ENCODE results near the gene PTPRN2.

Gene PTPRN2

DNA sequence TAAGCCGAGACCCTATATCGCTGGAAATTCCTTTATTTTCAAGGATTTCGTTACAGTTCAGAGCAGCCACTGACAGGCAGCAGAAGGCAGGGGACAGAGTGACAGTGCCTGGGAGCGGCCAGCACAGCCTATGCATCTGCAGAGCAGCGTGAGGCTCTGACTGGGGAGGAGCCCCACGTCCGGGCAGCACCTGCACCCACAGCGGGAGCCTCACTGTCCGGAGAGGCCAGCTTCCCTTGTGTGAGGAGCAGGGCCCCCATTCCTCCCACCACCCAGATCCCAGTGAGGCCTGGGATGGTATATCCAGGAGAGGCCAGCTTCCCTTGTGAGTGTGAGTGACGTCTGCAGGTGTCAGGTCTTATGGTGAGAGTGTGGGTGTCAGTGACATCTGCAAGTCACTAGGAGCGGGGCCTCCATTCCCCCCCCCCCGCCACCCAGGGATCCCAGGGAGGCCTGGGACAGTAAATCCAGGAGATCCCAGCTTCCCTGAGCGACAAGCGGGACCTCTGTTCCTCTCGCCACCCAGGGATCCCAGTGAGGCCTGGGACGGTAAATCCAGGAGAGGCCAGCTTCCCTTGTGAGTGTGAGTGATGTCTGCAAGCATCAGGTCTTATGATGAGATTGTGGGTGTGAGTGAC lies 259.1 kb downstream of the PTPRN2 start:
- H3K27ac ChIP-seq, result no peak overlapping the region
- no peak for TF ChIP-seq CTCF (IDR thresholded peaks at IDR 0.05)
- TF ChIP-seq ZFX (IDR thresholded peaks at IDR 0.05; ENCODE audit: borderline replicate concordance), result no peak

DNA sequence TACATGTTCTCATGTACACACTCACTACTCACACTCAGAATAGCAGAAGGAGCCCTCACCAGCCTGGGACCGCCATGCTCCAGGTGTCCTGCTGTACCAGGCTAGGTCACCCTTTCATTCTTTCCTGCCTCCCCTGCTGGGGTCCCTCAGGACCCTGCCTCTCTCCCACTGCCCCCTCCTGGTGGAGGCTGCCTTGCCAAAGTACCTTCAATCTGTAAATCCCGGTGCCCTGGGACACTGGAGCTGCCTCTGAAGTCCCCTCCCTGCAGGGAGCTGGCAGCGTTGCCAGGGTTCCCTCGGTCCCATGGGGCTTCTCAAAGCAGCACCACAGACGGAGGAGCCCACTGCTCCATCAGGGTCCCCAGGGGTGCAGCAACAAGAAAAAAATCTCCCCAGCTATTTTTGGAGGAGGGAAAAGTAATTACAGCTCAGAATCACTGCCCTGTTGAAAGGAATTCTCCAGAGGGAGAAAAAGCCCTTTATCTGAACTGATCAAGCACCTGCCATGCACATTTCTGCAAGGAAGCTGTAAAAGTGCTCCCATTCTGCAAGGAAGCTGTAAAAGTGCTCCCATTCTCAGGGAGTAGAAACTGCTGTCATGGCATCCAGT lies 259.9 kb downstream of the PTPRN2 start:
- H3K27ac ChIP-seq, result no peak overlapping the region
- no peak for TF ChIP-seq ZFX (IDR thresholded peaks at IDR 0.05; ENCODE audit: borderline replicate concordance)
- TF ChIP-seq CTCF (IDR thresholded peaks at IDR 0.05), result no peak

DNA sequence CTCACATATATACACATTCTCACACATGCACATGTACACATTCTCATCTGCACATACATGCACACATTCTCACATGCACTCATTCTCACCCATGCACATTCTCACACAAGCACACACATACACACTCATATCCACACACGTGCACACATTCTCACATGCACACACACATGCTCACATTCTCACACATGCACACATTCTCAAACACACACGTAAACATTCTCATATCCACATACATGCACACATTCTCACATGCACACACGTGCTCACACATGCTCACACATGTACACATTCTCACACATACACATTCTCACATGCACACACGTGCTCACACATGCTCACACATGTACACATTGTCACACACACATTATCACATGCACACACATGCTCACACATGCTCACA lies 260.6 kb downstream of the PTPRN2 start:
- TF ChIP-seq ZFX (IDR thresholded peaks at IDR 0.05; ENCODE audit: borderline replicate concordance) (no peak), CTCF (IDR thresholded peaks at IDR 0.05) (no peak)
- no peak overlapping the region for H3K27ac ChIP-seq

GRCh38 chr7:158325530-158326381 lies 261.9 kb downstream of the PTPRN2 start:
- H3K27ac ChIP-seq, result no peak overlapping the region
- TF ChIP-seq ZFX (IDR thresholded peaks at IDR 0.05; ENCODE audit: borderline replicate concordance) (no peak), CTCF (IDR thresholded peaks at IDR 0.05) (peak; percentile 68)

- H3K27ac ChIP-seq, result no peak overlapping the region
- no peak for TF ChIP-seq CTCF (IDR thresholded peaks at IDR 0.05)
- TF ChIP-seq ZFX (IDR thresholded peaks at IDR 0.05; ENCODE audit: borderline replicate concordance), result no peak
Measured at GRCh38 chr7:158324397-158325360, 262.9 kb downstream of the PTPRN2 start.

DNA sequence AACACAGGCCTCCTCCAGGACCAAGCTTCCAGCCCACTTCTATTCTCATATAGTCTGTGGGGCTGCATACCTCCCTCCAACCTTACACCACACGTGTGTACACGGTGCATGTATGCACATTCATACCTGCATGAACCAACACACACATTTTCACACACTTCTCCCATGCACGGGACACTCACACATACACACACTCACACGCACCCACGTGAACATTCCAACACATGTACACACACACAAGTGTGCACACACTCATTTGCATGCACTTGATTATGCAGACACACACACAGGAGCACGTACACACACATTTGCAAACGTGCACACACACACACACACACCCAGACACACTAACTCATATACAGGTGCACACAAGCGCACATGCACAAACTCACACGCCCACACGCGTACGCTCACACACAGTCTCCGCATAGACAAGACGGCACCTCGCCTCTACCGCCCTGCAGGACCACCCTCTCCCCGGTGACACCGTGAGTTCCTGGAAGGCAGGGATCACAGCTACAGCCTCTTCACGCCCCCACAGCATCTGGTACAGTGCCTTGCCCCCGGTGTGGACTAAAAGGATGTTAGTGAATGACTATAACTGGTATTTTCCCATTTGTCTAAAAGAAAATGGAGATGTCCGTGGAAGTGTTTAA lies 263.8 kb downstream of the PTPRN2 start:
- H3K27ac ChIP-seq, result no peak overlapping the region
- TF ChIP-seq ZFX (IDR thresholded peaks at IDR 0.05; ENCODE audit: borderline replicate concordance) (no peak), CTCF (IDR thresholded peaks at IDR 0.05) (no peak)
